Hypothalamus (tissue), 51 donors: Measurements from ENCODE around the gene C9.
"Not testable (repeated sequence)": the region's sequence is repeated elsewhere in the genome, so short reads cannot be mapped to it uniquely, and the experiment has no call there.

Experiments used
- DNase-seq, 51 donors: peaks; one replicate each; lab custom pipeline; 2025; lab: John Stamatoyannopoulos, UW

The C9 gene

GRCh38 chr5:39334296-39334695 is 30.0 kb downstream of the C9 start:
- not testable (repeated sequence) for DNase-seq

GRCh38 chr5:39333104-39333503 is 31.2 kb downstream of the C9 start:
- no peak for DNase-seq

GRCh38 chr5:39331861-39332381 is 32.4 kb downstream of the C9 start:
- DNase-seq, result no peak

GRCh38 chr5:39328731-39329130 is 35.6 kb downstream of the C9 start:
- DNase-seq, result no peak

GRCh38 chr5:39323542-39323941 is 40.8 kb downstream of the C9 start:
- DNase-seq, result no peak

GRCh38 chr5:39319395-39319794 is 44.9 kb downstream of the C9 start:
- no peak for DNase-seq

- not testable (repeated sequence) for DNase-seq
Measured at GRCh38 chr5:39316464-39316863, 47.8 kb downstream of the C9 start.

GRCh38 chr5:39315995-39316394 is 48.3 kb downstream of the C9 start:
- DNase-seq, result no peak

GRCh38 chr5:39314591-39314990 is 49.7 kb downstream of the C9 start:
- no peak for DNase-seq

GRCh38 chr5:39309534-39309933 is 54.8 kb downstream of the C9 start:
- no peak for DNase-seq

- no peak for DNase-seq
Measured at GRCh38 chr5:39302472-39302871, 61.8 kb downstream of the C9 start.

GRCh38 chr5:39301406-39301805 is 62.9 kb downstream of the C9 start:
- DNase-seq, result no peak

- DNase-seq, result no peak
Measured at GRCh38 chr5:39299962-39300361, 64.3 kb downstream of the C9 start.

- no peak for DNase-seq
Measured at GRCh38 chr5:39294736-39295135, 69.6 kb downstream of the C9 start.

GRCh38 chr5:39284552-39284951 is 79.7 kb downstream of the C9 start:
- no peak for DNase-seq

GRCh38 chr5:39283231-39283818 is 81.0 kb downstream of the C9 start:
- peak in 17 of 51 donors; percentile 3 to 70 (median 13) for DNase-seq

GRCh38 chr5:39282561-39282960 is 81.7 kb downstream of the C9 start:
- no peak for DNase-seq

- not testable (repeated sequence) for DNase-seq
Measured at GRCh38 chr5:39275865-39276264, 88.4 kb downstream of the C9 start.

- no peak for DNase-seq
Measured at GRCh38 chr5:39274398-39275085, 89.8 kb downstream of the C9 start.

- DNase-seq, result no peak
Measured at GRCh38 chr5:39273314-39273954, 90.9 kb downstream of the C9 start.

GRCh38 chr5:39272869-39273231 is 91.4 kb downstream of the C9 start:
- not testable (repeated sequence) for DNase-seq
